ENCODE results near the gene HMSD.

DNA sequence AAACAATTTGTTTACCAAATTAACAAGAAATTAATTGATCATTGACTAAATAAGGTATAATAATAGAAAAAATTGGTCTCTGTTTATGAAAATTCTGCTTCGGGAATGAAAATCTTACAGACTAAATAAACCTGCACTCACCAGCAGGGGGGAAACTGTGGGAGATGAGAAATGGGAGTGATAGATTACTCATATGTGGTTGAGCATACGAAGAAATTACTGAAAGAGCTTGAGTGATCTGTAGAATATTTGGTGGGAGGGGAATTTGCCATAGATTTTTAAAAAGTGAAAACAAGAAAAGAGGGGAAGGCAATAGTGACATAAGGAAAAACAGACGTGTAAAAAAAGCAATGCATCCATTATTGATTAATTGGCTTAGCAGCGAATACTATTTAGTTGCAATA lies 2.2 kb downstream of the HMSD start:
- TF ChIP-seq, protein P1, sequence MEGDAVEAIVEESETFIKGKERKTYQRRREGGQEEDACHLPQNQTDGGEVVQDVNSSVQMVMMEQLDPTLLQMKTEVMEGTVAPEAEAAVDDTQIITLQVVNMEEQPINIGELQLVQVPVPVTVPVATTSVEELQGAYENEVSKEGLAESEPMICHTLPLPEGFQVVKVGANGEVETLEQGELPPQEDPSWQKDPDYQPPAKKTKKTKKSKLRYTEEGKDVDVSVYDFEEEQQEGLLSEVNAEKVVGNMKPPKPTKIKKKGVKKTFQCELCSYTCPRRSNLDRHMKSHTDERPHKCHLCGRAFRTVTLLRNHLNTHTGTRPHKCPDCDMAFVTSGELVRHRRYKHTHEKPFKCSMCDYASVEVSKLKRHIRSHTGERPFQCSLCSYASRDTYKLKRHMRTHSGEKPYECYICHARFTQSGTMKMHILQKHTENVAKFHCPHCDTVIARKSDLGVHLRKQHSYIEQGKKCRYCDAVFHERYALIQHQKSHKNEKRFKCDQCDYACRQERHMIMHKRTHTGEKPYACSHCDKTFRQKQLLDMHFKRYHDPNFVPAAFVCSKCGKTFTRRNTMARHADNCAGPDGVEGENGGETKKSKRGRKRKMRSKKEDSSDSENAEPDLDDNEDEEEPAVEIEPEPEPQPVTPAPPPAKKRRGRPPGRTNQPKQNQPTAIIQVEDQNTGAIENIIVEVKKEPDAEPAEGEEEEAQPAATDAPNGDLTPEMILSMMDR (IDR thresholded peaks at IDR 0.05): no peak
- TF ChIP-seq POLR2A (IDR thresholded peaks at IDR 0.05): no peak
